H54 (cell line): Measurements from ENCODE around the gene GCSH.
"Not testable (repeated sequence)": the region's sequence is repeated elsewhere in the genome, so short reads cannot be mapped to it uniquely, and the experiment has no call there.

Experiments used
- DNase-seq: peaks from one replicate; pipeline ENCODE4 v3.0.0; 2011; ENCODE audit warnings: low spot score, mixed read lengths; ENCODE audit not compliant: insufficient read length
- FAIRE-seq: peaks from 3 replicates; lab custom pipeline; 2011; peaks lifted over from hg19 to GRCh38; lab: Jason Lieb, UNC
- POLR2A ChIP-seq: IDR thresholded peaks from 2 replicates; pipeline ENCODE4 v1.6.1; 2011; ENCODE audit warnings: low read depth, mild to moderate bottlenecking, low read length

GCSH gene

GRCh38 chr16:81117436-81117835, 21.2 kb upstream of the GCSH start:
- DNase-seq (no peak), FAIRE-seq (no peak)
- TF ChIP-seq POLR2A = no peak

DNA sequence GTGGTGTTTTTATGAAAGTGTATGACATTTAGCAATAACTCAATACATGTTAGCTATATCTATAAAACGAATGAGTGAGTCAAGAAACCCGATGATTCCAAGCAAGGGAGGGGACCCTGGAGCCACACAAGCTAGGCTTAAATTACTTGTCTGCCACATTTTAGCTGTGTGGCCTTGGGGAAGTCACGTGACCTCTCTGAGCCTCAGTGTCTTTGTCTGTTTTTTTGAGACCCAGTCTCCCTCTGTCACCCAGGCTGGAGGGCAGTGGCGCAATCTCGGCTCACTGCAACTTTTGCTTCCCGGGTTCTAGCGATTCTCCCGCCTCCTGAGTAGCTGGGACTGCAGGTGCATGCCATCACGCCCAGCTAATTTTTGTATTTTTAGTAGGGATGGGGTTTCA, 20.1 kb upstream of the GCSH start:
- FAIRE-seq = no peak
- DNase-seq = no peak
- TF ChIP-seq POLR2A = no peak

DNA sequence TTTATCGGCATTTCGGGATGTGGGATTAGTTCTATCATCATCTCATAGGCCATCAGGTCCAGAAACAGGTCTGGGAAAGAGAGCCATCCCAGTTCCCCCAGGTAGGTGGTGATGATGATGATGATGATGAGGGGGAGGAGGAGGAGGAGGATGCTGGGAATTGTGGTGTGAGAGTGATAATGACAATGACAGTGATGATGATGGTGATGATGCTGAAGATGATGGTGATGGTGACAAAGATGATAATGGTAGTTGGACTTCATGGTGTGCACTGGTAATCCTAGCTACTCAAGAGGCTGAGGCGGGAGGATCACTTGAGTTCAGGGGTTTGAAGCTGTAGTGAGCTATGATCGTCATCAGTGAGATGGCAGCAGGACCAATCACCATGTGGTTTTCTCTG, 16.3 kb upstream of the GCSH start:
- DNase-seq (no peak), FAIRE-seq (no peak)
- no peak for TF ChIP-seq POLR2A

DNA sequence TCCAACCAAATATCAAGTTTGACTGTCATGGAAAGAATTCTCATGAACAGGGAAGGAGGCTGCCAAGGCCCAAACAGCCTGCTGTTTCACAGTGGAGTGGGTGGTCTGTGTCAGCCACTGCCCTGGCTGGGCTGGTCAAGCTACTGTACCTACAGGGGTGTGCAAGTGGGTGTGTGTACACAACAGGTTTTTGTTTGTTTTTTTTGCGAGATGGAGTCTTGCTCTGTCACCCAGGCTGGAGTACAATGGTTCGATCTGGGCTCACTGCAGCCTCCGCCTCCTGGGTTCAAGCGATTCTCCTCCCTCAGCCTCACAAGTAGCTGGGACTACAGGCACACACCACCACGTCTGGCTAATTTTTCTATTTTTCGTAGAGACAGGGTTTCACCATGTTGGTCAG, 13.1 kb upstream of the GCSH start:
- not testable (repeated sequence) for DNase-seq, FAIRE-seq

- FAIRE-seq (no peak), DNase-seq (no peak)
- no peak for TF ChIP-seq POLR2A
Observed at GRCh38 chr16:81107511-81107910, 11.3 kb upstream of the GCSH start.

DNA sequence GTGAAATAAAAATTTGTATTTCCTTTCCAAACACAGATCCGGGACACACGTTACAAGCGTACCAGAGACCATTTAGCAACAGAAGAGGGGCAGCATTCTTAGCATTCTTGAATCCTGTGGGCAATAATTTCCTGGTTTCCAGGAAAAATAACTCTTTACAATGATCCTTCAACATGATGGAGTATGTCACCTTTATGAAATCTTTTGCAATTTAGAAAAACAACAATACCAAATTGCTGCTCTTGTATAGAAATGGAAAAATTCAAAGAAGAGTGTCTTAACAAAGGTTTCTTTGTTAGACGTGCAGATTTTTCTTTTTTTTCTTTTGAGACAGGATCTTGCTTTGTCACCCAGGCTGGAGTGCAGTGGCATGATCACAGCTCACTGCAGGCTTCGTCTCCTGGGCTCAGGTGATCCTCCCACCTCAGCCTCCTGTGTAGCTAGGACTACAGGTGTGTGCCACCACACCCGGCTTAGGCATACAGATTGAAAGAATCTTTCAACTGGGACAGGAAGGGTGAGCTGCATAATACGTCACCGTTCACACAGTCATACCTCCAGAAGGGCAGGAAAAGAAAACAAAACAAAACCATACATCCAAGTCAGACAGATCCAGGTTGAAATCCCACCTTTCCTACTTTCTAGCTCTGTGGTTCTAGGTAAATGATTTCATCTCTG, 10.8 kb upstream of the GCSH start:
- no peak for TF ChIP-seq POLR2A
- DNase-seq = no peak
- FAIRE-seq = no peak

- no peak for TF ChIP-seq POLR2A
- DNase-seq (no peak), FAIRE-seq (no peak)
Observed at GRCh38 chr16:81105946-81106345, 9.8 kb upstream of the GCSH start.

DNA sequence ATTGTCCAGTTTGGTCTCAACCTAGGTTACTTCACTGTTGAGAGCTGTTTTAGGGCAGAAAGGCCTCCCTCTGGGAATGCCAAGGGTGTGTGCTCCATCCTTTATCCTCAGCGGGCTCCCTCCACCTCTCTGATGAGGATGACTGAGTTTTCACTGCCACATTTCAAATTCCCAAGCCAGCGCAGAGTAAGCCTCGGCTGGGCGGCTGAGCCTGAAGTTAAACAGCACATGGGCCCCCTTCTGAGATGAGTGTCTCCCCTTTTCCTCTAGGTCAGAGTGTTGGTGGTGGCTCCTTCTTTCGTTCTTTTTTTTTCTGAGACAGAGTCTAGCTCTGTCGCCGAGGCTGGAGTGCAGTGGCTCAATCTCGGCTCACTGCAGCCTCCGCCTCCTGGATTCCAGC, 5.5 kb upstream of the GCSH start:
- DNase-seq = no peak
- no peak for TF ChIP-seq POLR2A
- FAIRE-seq = no peak

GRCh38 chr16:81099958-81100357, 3.8 kb upstream of the GCSH start:
- no peak for DNase-seq
- no peak for TF ChIP-seq POLR2A
- FAIRE-seq = no peak

DNA sequence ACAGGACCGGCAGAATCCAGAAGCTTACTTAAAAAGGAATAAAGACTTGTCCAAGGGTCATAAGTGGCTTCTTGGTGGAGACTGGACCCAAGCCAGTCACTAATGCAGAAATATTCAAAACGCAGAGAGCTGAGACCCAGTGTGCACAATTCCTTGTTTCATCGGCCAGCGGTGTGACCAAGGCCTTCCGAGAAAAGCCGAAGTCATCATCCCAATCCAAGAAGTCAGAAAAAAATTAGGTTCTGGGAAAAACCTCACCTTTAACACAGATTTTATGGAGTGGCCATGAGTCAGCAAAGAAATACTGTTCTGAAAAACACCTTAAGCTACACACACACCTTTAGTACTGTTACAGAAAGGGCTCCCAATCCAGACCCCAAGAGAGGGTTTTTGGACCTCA, 1.0 kb upstream of the GCSH start:
- DNase-seq (no peak), FAIRE-seq (no peak)

DNA sequence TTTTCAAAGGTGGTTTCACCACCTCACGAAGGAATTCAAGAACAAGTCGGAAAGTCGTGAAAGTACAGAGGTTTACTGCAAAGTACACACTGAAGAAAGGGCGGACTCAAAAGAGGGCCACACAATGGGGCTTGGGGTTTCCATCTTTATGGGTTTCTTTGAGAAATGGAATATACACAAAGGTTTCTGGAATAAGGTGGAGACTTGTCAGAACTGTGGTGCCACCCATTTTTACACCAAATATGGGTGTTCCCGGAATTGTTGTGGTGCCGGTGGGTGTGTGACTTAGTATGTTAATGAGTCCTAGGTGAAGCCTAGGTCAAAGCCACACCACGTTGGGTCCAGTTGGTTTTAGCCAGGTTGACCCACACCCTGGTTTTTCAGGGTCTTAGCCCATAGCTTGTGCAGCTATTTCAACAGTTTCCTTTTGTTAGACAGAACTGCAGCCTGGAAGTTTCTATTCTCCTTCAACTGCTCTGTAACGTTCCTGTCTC, 567 bp upstream of the GCSH start:
- FAIRE-seq = no peak
- DNase-seq = no peak
- no peak for TF ChIP-seq POLR2A

More for the DNA sequence above, 1.0 kb upstream of the GCSH start:
- no peak for TF ChIP-seq POLR2A

DNA sequence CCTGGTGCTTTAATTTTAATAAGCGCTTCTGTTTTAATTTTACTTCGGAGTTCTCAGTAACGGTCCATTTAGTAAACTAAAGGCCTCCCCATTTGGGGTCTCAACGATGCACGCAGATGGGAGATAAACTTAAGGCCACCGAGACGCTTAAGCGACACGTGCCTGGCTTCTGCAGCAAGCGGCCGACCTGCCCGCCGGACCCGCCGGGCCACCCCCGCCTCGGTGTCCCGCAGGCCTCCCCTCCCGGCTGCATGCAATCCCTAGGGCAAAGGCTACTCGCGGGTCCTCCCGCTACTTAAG, 592 bp downstream of the GCSH start:
- TF ChIP-seq POLR2A = no peak
- DNase-seq (no peak), FAIRE-seq (no peak)

DNA sequence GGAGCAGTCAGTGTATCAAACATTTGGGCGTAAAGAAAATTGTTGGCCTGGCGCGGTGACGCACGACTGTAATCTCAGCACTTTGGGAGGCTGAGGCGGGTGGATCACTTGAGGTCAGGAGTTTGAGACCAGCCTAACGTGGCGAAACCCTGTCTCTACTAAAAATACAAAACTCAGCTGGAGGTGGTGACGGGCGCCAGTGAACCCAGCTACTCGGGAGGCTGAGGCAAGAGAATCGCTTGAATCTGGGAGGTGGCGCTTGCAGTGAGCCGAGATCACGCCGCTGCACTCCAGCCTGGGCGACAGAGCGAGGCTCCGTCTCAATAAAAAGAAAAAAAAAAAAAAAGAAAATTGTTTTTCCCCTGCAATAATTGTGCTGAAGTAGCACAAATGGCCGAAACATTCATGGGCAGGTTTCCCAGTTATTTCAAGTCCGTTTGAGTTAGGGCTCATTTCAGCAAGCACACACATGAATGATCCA, 1.4 kb downstream of the GCSH start:
- DNase-seq (no peak), FAIRE-seq (no peak)
- no peak for TF ChIP-seq POLR2A

- no peak for DNase-seq
- TF ChIP-seq POLR2A = no peak
- FAIRE-seq = no peak
Observed at GRCh38 chr16:81088836-81089235, 7.4 kb downstream of the GCSH start.

DNA sequence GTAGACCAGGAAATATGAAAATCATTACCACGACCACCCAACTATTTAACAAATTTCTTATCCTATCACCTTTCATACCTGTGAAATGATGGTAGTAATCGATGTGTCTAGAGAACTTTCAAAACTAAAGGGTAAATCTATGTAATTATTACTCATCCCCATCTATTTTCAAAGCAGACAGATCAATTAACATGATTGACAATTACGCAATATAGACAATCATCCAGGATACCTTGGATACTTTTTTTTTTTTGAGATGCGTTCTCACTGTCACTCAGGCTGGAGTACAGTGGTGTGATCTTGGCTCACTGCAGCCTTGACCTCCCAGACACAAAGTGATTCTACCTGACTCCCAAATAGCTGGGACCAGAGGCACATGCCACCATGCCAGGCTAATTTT, 15.2 kb downstream of the GCSH start:
- DNase-seq = no peak
- TF ChIP-seq POLR2A = no peak
- no peak for FAIRE-seq
